Fibroblast of skin of right quadriceps (primary cell): Measurements from ENCODE around the gene SMAD7.

Source experiments
- DNase-seq: peaks from one replicate; pipeline ENCODE4 v3.0.0-alpha.2; 2013

The SMAD7 gene

GRCh38 chr18:48986851-48987761 is 36.3 kb upstream of the SMAD7 start:
- no peak for DNase-seq

- DNase-seq = peak; percentile 34
Measured at GRCh38 chr18:48985161-48985560, 34.4 kb upstream of the SMAD7 start.

GRCh38 chr18:48983793-48984437 is 33.1 kb upstream of the SMAD7 start:
- DNase-seq = no peak

- no peak for DNase-seq
Measured at GRCh38 chr18:48982266-48982665, 31.5 kb upstream of the SMAD7 start.

- peak; percentile 51 for DNase-seq
Measured at GRCh38 chr18:48979944-48980890, 29.5 kb upstream of the SMAD7 start.

GRCh38 chr18:48977914-48978313 is 27.1 kb upstream of the SMAD7 start:
- no peak for DNase-seq

GRCh38 chr18:48975817-48976649 is 25.3 kb upstream of the SMAD7 start:
- DNase-seq = peak; percentile 82

GRCh38 chr18:48975120-48975816 is 24.5 kb upstream of the SMAD7 start:
- DNase-seq = no peak

- DNase-seq = no peak
Measured at GRCh38 chr18:48974304-48975119, 23.7 kb upstream of the SMAD7 start.

GRCh38 chr18:48973731-48974130 is 23.0 kb upstream of the SMAD7 start:
- DNase-seq = no peak

GRCh38 chr18:48968412-48969215 is 17.8 kb upstream of the SMAD7 start:
- no peak for DNase-seq

GRCh38 chr18:48967545-48967944 is 16.8 kb upstream of the SMAD7 start:
- DNase-seq = no peak

- no peak for DNase-seq
Measured at GRCh38 chr18:48966523-48966922, 15.8 kb upstream of the SMAD7 start.

- DNase-seq = no peak
Measured at GRCh38 chr18:48963586-48964470, 13.1 kb upstream of the SMAD7 start.

GRCh38 chr18:48962994-48963561 is 12.3 kb upstream of the SMAD7 start:
- DNase-seq = peak; percentile 55

- no peak for DNase-seq
Measured at GRCh38 chr18:48962252-48962993, 11.7 kb upstream of the SMAD7 start.

GRCh38 chr18:48961547-48961946 is 10.8 kb upstream of the SMAD7 start:
- DNase-seq = peak; percentile 41
